SK-N-SH treated with all-trans-retinoic acid at 6 μM for 48 hours (cell line): ENCODE measurements around the gene CLEC20A.

ENCODE experiments used
- ATAC-seq: fragments of 200-7000 bp; cut with Tn5 transposase; 3 replicates; pipeline ENCODE4 v1.9.1; 2020; ENCODE audit warnings: mild to moderate bottlenecking, moderate library complexity
- ARNTL ChIP-seq: fragments of 450-650 bp; formaldehyde crosslinking; IDR thresholded peaks from 2 replicates; pipeline ENCODE4 v1.5.0; 2020; ENCODE audit warnings: low read depth, mild to moderate bottlenecking, moderate library complexity, borderline replicate concordance
- BACH2 ChIP-seq: fragments of 250-450 bp; sonication (Bioruptor Pico); IDR thresholded peaks from 2 replicates; pipeline ENCODE4 v1.9.0; 2021; ENCODE audit warnings: mild to moderate bottlenecking, borderline replicate concordance
- CREB5 ChIP-seq: fragments of 250-450 bp; sonication (Bioruptor Pico); IDR thresholded peaks from 2 replicates; pipeline ENCODE4 v1.5.1; 2020; ENCODE audit warnings: low read depth, mild to moderate bottlenecking, moderate library complexity
- CSDC2 ChIP-seq: fragments of 250-450 bp; sonication (Bioruptor Pico); IDR thresholded peaks from 2 replicates; pipeline ENCODE4 v1.5.0; 2020; ENCODE audit warnings: mild to moderate bottlenecking, moderate library complexity
- CSRNP3 ChIP-seq: fragments of 250-450 bp; sonication (Bioruptor Pico); IDR thresholded peaks from 2 replicates; pipeline ENCODE4 v1.5.1; 2021; ENCODE audit warnings: mild to moderate bottlenecking, moderate library complexity
- ESRRG ChIP-seq: fragments of 250-450 bp; sonication (Bioruptor Pico); IDR thresholded peaks from 2 replicates; pipeline ENCODE4 v1.6.1; 2021; ENCODE audit warnings: mild to moderate bottlenecking
- GLIS3 ChIP-seq: fragments of 250-450 bp; sonication (Bioruptor Pico); IDR thresholded peaks from 2 replicates; pipeline ENCODE4 v1.5.0; 2020; ENCODE audit warnings: mild to moderate bottlenecking, moderate library complexity
- ISL1 ChIP-seq: fragments of 250-450 bp; sonication (Bioruptor Pico); IDR thresholded peaks from 2 replicates; pipeline ENCODE4 v2.1.2; 2022; ENCODE audit warnings: mild to moderate bottlenecking, moderate library complexity
- OSR1 ChIP-seq: fragments of 250-450 bp; sonication (Bioruptor Pico); IDR thresholded peaks from 2 replicates; pipeline ENCODE4 v1.8.0; 2022; ENCODE audit warnings: moderate library complexity, mild to moderate bottlenecking, inconsistent platforms
- PATZ1 ChIP-seq: fragments of 250-450 bp; sonication (Bioruptor Pico); IDR thresholded peaks from 2 replicates; pipeline ENCODE4 v1.8.0; 2020; ENCODE audit warnings: mild to moderate bottlenecking, moderate library complexity, borderline replicate concordance
- POU6F1 ChIP-seq: fragments of 250-450 bp; sonication (Bioruptor Pico); IDR thresholded peaks from 2 replicates; pipeline ENCODE4 v1.8.0; 2021; ENCODE audit warnings: low read depth, mild to moderate bottlenecking, moderate library complexity, borderline replicate concordance
- PPARA ChIP-seq: fragments of 250-450 bp; sonication (Bioruptor Pico); IDR thresholded peaks from 2 replicates; pipeline ENCODE4 v1.5.0; 2020; ENCODE audit warnings: mild to moderate bottlenecking, borderline replicate concordance
- RARB ChIP-seq: fragments of 250-450 bp; sonication (Bioruptor Pico); IDR thresholded peaks from 2 replicates; pipeline ENCODE4 v1.8.0; 2021; ENCODE audit warnings: mild to moderate bottlenecking, moderate library complexity
- SNAI2 ChIP-seq: fragments of 250-450 bp; sonication (Bioruptor Pico); IDR thresholded peaks from 2 replicates; pipeline ENCODE4 v1.5.0; 2020; ENCODE audit warnings: mild to moderate bottlenecking, moderate library complexity
- TCF4 ChIP-seq: fragments of 250-450 bp; sonication (Bioruptor Pico); IDR thresholded peaks from 2 replicates; pipeline ENCODE4 v1.8.0; 2021; ENCODE audit warnings: mild to moderate bottlenecking, moderate library complexity, borderline replicate concordance
- TOX ChIP-seq: fragments of 250-450 bp; sonication (Bioruptor Pico); IDR thresholded peaks from 2 replicates; pipeline ENCODE4 v1.8.0; 2021; ENCODE audit warnings: mild to moderate bottlenecking, moderate library complexity, borderline replicate concordance
- ZC3H10 ChIP-seq: fragments of 250-450 bp; sonication (Bioruptor Pico); IDR thresholded peaks from 2 replicates; pipeline ENCODE4 v1.5.1; 2021; ENCODE audit warnings: mild to moderate bottlenecking, moderate library complexity
- ZFP3 ChIP-seq: fragments of 250-450 bp; sonication (Bioruptor Pico); IDR thresholded peaks from 2 replicates; pipeline ENCODE4 v1.5.0; 2020; ENCODE audit warnings: mild to moderate bottlenecking, moderate library complexity
- ZFP30 ChIP-seq: fragments of 450-650 bp; formaldehyde crosslinking; IDR thresholded peaks from 2 replicates; pipeline ENCODE4 v1.5.0; 2022; ENCODE audit warnings: mild to moderate bottlenecking, moderate library complexity
- ZNF565 ChIP-seq: fragments of 450-650 bp; formaldehyde crosslinking; conservative IDR thresholded peaks from 2 replicates; pipeline ENCODE4 v1.5.0; 2020; ENCODE audit warnings: low read depth, mild to moderate bottlenecking, moderate library complexity
- ZNF70 ChIP-seq: fragments of 450-650 bp; formaldehyde crosslinking; IDR thresholded peaks from 2 replicates; pipeline ENCODE4 v1.5.0; 2020; ENCODE audit warnings: mild to moderate bottlenecking, moderate library complexity
- ZNF8 ChIP-seq: fragments of 450-650 bp; formaldehyde crosslinking; IDR thresholded peaks from 2 replicates; pipeline ENCODE4 v1.5.0; 2020; ENCODE audit warnings: mild to moderate bottlenecking, moderate library complexity

CLEC20A gene

GRCh38 chr1:178491721-178492120 lies 5.0 kb downstream of the CLEC20A start:
- TF ChIP-seq CSDC2 (CRISPR knock-in tag) (no peak), BACH2 (CRISPR knock-in tag) (no peak), OSR1 (CRISPR knock-in tag) (no peak), ESRRG (CRISPR knock-in tag) (no peak), ARNTL (CRISPR knock-in tag) (no peak), PATZ1 (CRISPR knock-in tag) (no peak), POU6F1 (CRISPR knock-in tag) (no peak), TOX (CRISPR knock-in tag) (no peak), CSRNP3 (CRISPR knock-in tag) (no peak), ZC3H10 (no peak), ZFP30 (no peak), ZNF70 (CRISPR knock-in tag) (no peak), PPARA (CRISPR knock-in tag) (no peak), RARB (CRISPR knock-in tag) (no peak), TCF4 (no peak)
- no peak for ATAC-seq

GRCh38 chr1:178490967-178491366 lies 5.8 kb downstream of the CLEC20A start:
- no peak for ATAC-seq
- TF ChIP-seq BACH2 (CRISPR knock-in tag) (no peak), CREB5 (CRISPR knock-in tag) (no peak), ZNF565 (no peak), OSR1 (CRISPR knock-in tag) (no peak), CSDC2 (CRISPR knock-in tag) (no peak), POU6F1 (CRISPR knock-in tag) (no peak), PATZ1 (CRISPR knock-in tag) (no peak), ZFP3 (CRISPR knock-in tag) (no peak)

- no peak for TF ChIP-seq ESRRG (CRISPR knock-in tag)
- TF ChIP-seq CREB5 (CRISPR knock-in tag): no peak
- TF ChIP-seq ZNF70 (CRISPR knock-in tag): no peak
- no peak for TF ChIP-seq ZNF8 (CRISPR knock-in tag)
- TF ChIP-seq ZC3H10: no peak
- TF ChIP-seq GLIS3 (CRISPR knock-in tag): no peak
- TF ChIP-seq CSDC2 (CRISPR knock-in tag): no peak
- TF ChIP-seq CSRNP3 (CRISPR knock-in tag): no peak
- TF ChIP-seq ZFP3 (CRISPR knock-in tag): no peak
- TF ChIP-seq ZFP30: no peak
- no peak for TF ChIP-seq SNAI2 (CRISPR knock-in tag)
- TF ChIP-seq ISL1 (CRISPR knock-in tag): no peak
- no peak for TF ChIP-seq ZNF565
- no peak for ATAC-seq
Observed at GRCh38 chr1:178490136-178490535, 6.6 kb downstream of the CLEC20A start.
